ENCODE measurements around the gene WWC2.
"Not testable (repeated sequence)": the region's sequence is repeated elsewhere in the genome, so short reads cannot be mapped to it uniquely, and the experiment has no call there.

The WWC2 gene

DNA sequence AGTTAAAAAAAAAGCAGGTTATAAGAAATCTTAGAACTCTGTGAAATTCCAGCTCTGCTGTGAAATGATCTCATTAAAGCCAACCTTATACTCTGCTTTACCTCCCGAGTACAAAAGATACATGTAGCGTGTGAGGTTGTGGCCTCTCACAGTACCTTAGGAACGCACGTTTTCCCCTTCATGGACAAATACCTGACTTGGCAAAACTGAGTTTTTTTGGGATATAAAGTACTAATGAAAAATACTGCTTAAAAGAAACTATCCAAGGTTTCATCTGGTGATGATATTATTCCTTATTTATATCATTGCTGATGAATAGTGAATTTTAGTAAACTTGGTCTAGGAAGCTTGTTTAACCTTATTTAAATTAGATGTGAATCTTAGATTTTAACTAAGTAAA lies 48.9 kb downstream of the WWC2 start:
- no peak overlapping the region for H3K4me3 ChIP-seq (ENCODE audit: low read length)
- DNase-seq (ENCODE audit: low read depth), result no peak
- TF ChIP-seq, protein P1, sequence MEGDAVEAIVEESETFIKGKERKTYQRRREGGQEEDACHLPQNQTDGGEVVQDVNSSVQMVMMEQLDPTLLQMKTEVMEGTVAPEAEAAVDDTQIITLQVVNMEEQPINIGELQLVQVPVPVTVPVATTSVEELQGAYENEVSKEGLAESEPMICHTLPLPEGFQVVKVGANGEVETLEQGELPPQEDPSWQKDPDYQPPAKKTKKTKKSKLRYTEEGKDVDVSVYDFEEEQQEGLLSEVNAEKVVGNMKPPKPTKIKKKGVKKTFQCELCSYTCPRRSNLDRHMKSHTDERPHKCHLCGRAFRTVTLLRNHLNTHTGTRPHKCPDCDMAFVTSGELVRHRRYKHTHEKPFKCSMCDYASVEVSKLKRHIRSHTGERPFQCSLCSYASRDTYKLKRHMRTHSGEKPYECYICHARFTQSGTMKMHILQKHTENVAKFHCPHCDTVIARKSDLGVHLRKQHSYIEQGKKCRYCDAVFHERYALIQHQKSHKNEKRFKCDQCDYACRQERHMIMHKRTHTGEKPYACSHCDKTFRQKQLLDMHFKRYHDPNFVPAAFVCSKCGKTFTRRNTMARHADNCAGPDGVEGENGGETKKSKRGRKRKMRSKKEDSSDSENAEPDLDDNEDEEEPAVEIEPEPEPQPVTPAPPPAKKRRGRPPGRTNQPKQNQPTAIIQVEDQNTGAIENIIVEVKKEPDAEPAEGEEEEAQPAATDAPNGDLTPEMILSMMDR (conservative IDR thresholded peaks at IDR 0.05; ENCODE audit: low read depth, low read length), result no peak

DNA sequence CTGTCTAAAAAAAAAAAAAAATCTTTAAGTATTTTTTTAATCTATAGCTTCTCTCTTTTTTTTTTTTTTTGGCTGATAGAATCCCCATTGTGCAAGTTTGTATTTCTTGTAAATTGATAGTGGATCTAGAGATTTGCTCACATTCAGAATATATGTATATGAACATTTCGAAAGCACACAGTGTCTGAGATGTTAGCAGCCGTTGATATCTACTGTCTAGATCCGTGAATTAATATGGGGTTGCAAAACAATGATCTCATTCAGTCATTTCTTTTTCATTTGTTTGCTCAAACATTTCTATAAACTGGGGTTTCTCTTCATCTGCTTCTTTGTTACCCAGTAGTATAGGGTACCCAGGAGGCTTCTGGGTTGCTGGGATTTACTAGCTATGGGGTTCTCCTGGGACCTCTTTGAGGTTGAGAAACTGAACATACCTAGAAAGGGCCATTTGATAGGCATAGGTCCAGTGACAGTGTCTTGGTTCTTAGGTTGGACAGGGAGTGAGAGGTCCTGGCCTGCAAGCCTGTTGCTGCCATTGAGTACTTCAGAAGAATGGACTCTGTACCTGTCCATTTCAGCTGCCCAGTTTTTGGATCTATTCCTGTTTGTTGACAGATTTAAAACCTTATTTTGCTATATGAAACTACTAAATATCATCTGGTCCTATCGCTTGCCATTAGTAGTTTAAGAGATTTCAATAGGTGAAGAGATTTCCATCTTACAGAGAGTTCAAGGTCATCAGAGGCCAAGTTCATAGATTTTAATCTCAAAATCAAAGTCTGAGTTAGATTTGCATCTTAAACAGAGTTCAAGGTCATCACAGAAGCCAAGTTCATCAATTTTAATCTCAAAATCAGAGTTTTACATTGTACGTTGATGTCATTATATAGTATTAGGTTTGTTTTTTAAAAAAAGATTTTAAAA lies 50.8 kb downstream of the WWC2 start:
- TF ChIP-seq, protein P1 (conservative IDR thresholded peaks at IDR 0.05; ENCODE audit: low read depth, low read length), result no peak
- no peak for DNase-seq (ENCODE audit: low read depth)
- no peak overlapping the region for H3K4me3 ChIP-seq (ENCODE audit: low read length)

DNA sequence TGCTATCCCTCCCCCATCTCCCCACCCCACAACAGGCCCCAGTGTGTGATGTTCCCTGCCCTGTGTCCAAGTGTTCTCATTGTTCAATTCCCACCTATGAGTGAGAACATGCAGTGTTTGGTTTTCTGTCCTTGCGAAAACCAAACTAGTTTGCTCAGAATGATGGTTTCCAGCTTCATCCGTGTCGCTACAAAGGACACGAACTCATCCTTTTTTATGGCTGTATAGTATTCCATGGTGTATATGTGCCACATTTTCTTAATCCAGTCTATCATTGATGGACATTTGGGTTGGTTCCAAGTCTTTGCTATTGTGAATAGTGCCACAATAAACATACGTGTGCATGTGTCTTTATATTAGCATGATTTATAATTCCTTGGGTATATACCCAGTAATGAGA lies 51.6 kb downstream of the WWC2 start:
- not testable (repeated sequence) for H3K4me3 ChIP-seq (ENCODE audit: low read length); DNase-seq (ENCODE audit: low read depth)

DNA sequence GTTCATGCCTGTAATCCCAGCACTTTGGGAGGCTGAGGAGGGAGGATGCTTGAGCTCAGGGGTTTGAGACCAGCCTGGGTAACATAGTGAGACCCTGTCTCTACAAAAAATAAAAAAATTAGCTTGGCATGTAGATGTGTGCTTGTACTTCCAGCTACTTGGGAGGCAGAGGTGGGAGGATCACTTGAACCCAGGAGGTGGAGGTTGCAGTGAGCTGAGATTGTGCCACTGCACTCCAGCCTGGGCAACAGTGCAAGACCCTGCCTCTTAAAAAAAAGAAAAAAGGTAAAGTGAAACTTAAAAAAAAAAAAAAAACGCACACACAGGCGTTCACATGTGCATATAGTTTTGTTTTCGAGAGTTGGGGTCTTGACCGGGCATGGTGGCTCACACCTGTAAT lies 53.2 kb downstream of the WWC2 start:
- not testable (repeated sequence) for DNase-seq (ENCODE audit: low read depth)

DNA sequence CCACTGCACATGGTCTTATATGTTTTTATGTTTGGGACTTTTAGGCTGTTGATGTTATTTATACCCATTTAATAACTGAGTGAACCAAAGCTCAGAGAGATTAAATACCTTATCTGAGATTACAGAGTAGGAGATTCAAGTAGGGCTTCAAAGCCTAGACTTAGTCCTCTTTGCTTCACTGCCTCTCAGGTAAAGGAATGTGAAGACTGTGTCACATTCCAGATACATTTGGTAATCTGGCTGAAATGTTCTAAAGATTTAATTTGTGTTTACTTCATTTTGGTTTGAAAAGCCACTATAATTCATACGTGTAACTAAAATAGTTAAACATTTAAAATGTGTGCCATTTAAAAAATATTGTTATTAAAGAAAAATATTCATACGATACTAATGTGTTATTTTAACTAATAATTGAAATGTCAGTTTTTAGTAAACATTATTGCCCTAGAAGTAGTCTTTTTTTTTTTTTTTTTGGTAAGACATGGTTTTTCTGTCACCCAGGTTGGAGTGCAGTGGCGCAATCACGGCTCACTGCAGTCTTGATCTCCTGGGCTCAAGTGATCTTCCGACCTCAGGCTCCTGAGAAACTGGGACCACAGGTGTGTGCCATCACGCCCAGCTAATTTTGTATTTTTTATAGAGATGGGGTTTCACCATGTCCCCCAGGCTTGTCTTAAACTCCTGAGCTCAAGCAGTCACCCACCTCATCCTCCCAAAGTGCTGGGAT lies 54.3 kb downstream of the WWC2 start:
- H3K4me3 ChIP-seq (ENCODE audit: low read length), result no peak overlapping the region
- no peak for DNase-seq (ENCODE audit: low read depth)
- TF ChIP-seq, protein P1 (conservative IDR thresholded peaks at IDR 0.05; ENCODE audit: low read depth, low read length), result no peak

More for the DNA sequence above, 53.2 kb downstream of the WWC2 start:
- not testable (repeated sequence) for H3K4me3 ChIP-seq (ENCODE audit: low read length)

DNA sequence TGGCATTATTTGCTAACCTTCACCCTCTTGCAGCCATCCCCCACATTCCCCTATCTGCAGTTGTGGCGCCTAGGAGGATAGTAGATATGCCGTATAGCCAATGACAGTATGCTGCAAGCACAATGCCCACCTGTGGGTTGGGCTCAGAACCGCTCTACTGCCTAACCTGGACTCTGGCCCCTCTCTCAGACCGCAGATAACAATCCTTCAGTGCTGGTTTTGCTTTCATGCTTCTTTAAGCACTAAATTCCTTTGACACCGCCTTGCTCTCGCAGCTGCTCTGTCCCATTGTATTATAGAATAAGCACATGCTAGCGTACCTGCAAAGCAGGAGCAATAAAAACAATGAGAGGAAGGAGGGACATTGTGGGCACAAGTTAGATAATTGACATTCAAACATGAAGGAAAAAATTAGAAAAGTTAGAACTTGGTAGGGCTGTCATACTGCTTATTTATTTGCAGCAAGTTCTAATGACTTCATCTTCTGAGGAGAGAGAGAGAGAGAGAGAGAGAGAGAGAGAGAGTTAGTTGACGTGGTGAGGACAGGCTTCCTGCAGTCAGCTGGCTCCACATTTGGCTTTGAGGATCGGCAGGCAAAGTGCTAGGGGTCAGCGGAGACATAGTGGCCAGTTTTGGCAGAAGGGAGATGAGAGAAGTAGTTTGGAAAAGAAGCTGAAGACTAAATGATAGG lies 55.8 kb downstream of the WWC2 start:
- no peak overlapping the region for H3K4me3 ChIP-seq (ENCODE audit: low read length)
- no peak for DNase-seq (ENCODE audit: low read depth)
- TF ChIP-seq, protein P1 (conservative IDR thresholded peaks at IDR 0.05; ENCODE audit: low read depth, low read length), result no peak

DNA sequence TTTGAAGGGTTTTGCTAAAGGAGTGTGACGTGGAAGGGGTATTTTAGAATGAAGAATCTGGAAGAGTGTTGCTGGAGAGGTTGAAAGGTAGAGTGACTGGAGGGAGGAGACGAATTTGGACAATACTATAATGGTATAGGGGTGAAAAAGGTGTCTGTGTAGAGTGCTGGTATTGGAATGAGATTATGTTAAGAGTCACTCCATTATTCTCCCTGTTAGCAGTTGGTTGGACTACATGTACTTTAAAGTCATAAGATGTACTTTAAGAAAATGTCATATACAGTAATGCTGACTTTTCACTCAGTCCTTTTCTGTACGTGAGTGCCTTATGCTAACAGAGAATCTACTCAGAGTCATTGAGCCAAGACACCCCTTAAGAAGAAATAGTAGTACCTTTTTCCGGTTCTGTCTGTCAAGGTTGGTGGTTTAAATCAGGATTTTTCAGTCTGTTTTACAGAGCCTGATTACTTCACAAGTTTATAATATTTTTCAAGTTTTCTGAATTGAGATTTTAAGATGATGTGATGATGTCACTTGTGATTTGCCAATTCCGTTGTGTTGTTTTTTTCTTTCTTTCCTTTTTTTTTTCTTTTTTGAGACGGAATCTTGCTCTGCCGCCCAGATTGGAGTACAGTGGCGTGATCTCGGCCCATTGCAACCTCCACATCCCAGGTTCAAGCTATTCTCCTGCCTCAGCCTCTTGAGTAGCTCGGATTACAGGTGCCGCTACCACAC lies 56.6 kb downstream of the WWC2 start:
- no peak for DNase-seq (ENCODE audit: low read depth)
- TF ChIP-seq, protein P1 (conservative IDR thresholded peaks at IDR 0.05; ENCODE audit: low read depth, low read length), result no peak
- H3K4me3 ChIP-seq (ENCODE audit: low read length), result no peak overlapping the region
